Stimulated activated CD4-positive, alpha-beta T cell treated with anti-CD3 and anti-CD28 coated beads, Interleukin-1b, Interleukin-23, amount 100 ng/mL, for 1 hour (primary cell): Measurements from ENCODE around the gene GPLD1.

Experiments used
- DNase-seq, 2 donors: peaks; one replicate each; pipeline ENCODE4 v3.0.0-alpha.2; 2020; ENCODE audit warnings: low read depth in 2 of 2

Gene GPLD1

DNA sequence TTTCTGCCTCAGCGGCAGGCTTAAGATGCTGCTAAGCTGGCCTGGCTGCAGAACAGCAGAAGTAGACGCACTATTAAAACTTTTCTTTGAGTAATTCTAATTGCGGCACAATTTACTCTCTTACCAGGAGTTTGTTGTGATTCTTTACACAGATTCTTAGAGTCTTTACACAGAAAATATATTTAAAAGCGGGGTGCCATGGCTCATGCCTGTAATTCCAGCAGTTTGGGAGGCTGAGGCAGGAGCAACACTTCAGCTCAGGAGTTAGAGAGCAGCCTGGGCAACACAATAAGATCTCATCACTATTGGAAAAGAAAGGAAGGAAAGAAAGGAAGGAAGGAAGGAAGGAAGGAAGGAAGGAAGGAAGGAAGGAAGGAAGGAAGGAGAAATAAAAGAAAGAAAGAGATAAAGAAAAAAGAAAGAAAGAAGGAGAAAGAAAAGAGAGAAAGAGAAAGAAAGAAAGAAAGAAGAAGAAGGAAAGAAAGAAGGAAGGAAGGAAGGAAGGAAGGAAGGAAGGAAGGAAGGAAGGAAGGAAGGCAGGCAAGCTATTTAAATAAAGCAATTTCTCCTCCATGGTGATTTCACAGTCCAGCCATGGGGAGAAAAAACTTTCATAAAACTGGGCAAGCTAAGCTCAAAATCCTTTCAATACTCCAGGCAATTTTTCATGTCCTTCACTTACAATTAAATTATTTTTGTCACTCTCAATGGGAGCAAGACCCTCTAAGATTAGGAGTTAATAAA lies 107.7 kb downstream of the GPLD1 start:
- DNase-seq, result no peak

DNA sequence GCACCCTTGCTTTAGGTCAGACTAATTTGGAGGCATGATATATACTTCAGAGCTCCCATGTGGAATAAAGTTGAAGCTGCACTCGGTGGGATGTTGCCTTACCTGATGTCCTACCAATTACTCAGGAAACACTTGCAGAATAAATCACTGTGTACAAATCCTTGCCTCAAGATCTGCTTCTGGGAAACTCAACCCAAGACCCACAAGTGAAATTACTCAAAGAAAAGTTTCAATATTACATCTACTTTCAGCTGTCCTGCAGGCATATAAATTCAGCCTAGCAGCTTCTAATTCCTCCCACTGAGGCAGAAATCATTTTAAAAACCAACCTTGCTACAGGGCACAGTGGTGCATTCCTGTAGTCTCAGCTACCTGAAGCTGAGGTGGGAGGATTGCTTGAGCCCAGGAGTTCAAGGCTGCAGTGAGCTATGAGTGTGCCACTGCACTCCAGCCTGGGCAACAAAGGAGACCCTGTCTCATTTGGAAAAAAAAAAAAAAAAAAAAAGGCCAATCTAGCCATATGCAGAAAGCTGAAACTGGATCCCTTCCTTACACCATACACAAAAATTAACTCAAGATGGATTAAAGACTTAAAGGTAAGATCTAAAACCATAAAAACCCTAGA lies 110.8 kb downstream of the GPLD1 start:
- no peak for DNase-seq
